Measurements from ENCODE around the gene ALDH2.
"Not testable (repeated sequence)": the region's sequence is repeated elsewhere in the genome, so short reads cannot be mapped to it uniquely, and the experiment has no call there.

DNA sequence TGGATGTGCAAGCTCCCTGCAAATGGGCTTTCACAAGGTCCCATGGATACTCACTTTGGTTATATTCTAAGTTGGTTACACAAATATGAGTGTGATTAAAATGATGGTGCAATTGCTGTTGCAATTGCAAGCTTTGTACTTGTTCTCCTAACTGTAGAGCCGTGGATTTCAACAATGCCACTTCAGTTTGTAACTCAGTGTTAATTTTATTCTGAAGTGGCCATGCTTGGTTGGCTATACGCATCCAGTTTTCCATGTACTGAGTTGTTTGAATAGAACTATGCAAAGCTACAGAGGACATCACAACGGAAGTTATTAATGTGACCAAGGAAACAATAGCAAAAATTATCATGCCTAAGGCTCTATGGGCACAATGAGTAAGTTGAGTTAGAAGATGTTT, 50.2 kb downstream of the ALDH2 start:
- TF ChIP-seq, protein P1, sequence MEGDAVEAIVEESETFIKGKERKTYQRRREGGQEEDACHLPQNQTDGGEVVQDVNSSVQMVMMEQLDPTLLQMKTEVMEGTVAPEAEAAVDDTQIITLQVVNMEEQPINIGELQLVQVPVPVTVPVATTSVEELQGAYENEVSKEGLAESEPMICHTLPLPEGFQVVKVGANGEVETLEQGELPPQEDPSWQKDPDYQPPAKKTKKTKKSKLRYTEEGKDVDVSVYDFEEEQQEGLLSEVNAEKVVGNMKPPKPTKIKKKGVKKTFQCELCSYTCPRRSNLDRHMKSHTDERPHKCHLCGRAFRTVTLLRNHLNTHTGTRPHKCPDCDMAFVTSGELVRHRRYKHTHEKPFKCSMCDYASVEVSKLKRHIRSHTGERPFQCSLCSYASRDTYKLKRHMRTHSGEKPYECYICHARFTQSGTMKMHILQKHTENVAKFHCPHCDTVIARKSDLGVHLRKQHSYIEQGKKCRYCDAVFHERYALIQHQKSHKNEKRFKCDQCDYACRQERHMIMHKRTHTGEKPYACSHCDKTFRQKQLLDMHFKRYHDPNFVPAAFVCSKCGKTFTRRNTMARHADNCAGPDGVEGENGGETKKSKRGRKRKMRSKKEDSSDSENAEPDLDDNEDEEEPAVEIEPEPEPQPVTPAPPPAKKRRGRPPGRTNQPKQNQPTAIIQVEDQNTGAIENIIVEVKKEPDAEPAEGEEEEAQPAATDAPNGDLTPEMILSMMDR (IDR thresholded peaks at IDR 0.05; ENCODE audit: control extremely low read depth in 1 of 3, insufficient read depth in 1 of 3, low read depth in 1 of 3, low read length in 3 of 3) = not testable (repeated sequence)
- TF ChIP-seq JUN (IDR thresholded peaks at IDR 0.05; ENCODE audit: low read depth, low read length); CBX5 (IDR thresholded peaks at IDR 0.05; ENCODE audit: low read depth, low read length); EZH2 (IDR thresholded peaks at IDR 0.05; ENCODE audit: low read depth, low read length, severe bottlenecking); EGR1 (IDR thresholded peaks at IDR 0.05; ENCODE audit: borderline replicate concordance, low read depth, low read length); POLR2AphosphoS5 (IDR thresholded peaks at IDR 0.05; ENCODE audit: low read depth, low read length); POLR2A (IDR thresholded peaks at IDR 0.05; ENCODE audit: control extremely low read depth in 1 of 2, low read depth in 2 of 2, low read length in 2 of 2); CEBPB (IDR thresholded peaks at IDR 0.05; ENCODE audit: low read depth, low read length); TAF1 (IDR thresholded peaks at IDR 0.05; ENCODE audit: low read depth, low read length); KDM1A (IDR thresholded peaks at IDR 0.05; ENCODE audit: borderline replicate concordance, low read length); HDAC2 (IDR thresholded peaks at IDR 0.05; ENCODE audit: borderline replicate concordance in 1 of 2, low read depth in 2 of 2, low read length in 2 of 2); SIN3A (conservative IDR thresholded peaks at IDR 0.05 in 1 of 2, IDR thresholded peaks at IDR 0.05 in 1 of 2; ENCODE audit: low read depth in 1 of 2, low read length in 2 of 2); RFX5 (IDR thresholded peaks at IDR 0.05; ENCODE audit: borderline replicate concordance, low read depth, low read length): not testable (repeated sequence)
- TF ChIP-seq, protein P2, sequence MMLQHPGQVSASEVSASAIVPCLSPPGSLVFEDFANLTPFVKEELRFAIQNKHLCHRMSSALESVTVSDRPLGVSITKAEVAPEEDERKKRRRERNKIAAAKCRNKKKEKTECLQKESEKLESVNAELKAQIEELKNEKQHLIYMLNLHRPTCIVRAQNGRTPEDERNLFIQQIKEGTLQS (IDR thresholded peaks at IDR 0.05; ENCODE audit: insufficient read depth, low read depth, low read length) = not testable (repeated sequence)
